H9 (cell line): ENCODE measurements around the gene PPP1R14B. TPM values are rescaled to one million over a fixed set of nuclear protein-coding genes. Genes with fewer than 3 reads are reported as not detected.

Source experiments
- DNase-seq: peaks from one replicate; pipeline ENCODE4 v3.0.0-alpha.2; 2017
- H2AFZ ChIP-seq: one replicate; pipeline ENCODE4 v1.6.1; 2013; ENCODE audit warnings: mild to moderate bottlenecking, low read length, control low read depth, moderate library complexity
- H2AK5ac ChIP-seq: 2 replicates; pipeline ENCODE4 v1.6.1; 2013; ENCODE audit warnings: low read length, control low read depth, mixed read lengths; ENCODE audit not compliant: insufficient read length
- H2BK120ac ChIP-seq: one replicate; pipeline ENCODE4 v1.6.1; 2013; ENCODE audit warnings: low read depth, mild to moderate bottlenecking, low read length, control low read depth, inconsistent platforms; ENCODE audit not compliant: poor library complexity, severe bottlenecking
- H2BK12ac ChIP-seq: 2 replicates; pipeline ENCODE4 v1.6.1; 2013; ENCODE audit warnings: low read length, control low read depth, mixed read lengths, low read depth; ENCODE audit not compliant: insufficient read length
- H2BK15ac ChIP-seq: 2 replicates; pipeline ENCODE4 v1.6.1; 2013; ENCODE audit warnings: low read depth, low read length, control low read depth
- H2BK20ac ChIP-seq: one replicate; pipeline ENCODE4 v1.6.1; 2013; ENCODE audit warnings: low read depth, mild to moderate bottlenecking, low read length, control low read depth, inconsistent platforms; ENCODE audit not compliant: poor library complexity, severe bottlenecking
- H2BK5ac ChIP-seq: 2 replicates; pipeline ENCODE4 v1.6.1; 2013; ENCODE audit warnings: low read length, control low read depth, mixed read lengths; ENCODE audit not compliant: insufficient read length
- H3K14ac ChIP-seq: 2 replicates; pipeline ENCODE4 v1.6.1; 2013; ENCODE audit warnings: low read length, control low read depth; ENCODE audit not compliant: insufficient read depth
- H3K18ac ChIP-seq: 2 replicates; pipeline ENCODE4 v1.6.1; 2013; ENCODE audit warnings: low read depth, mild to moderate bottlenecking, mixed read lengths, low read length, control low read depth; ENCODE audit not compliant: insufficient read length
- H3K23ac ChIP-seq: 2 replicates; pipeline ENCODE4 v1.6.1; 2013; ENCODE audit warnings: low read length, control low read depth, mixed read lengths, low read depth; ENCODE audit not compliant: insufficient read length
- H3K23me2 ChIP-seq: 2 replicates; pipeline ENCODE4 v1.6.1; 2013; ENCODE audit warnings: low read depth, mild to moderate bottlenecking, mixed read lengths, low read length, control low read depth; ENCODE audit not compliant: insufficient read length, poor library complexity, severe bottlenecking
- H3K27ac ChIP-seq: 2 replicates; pipeline ENCODE4 v1.5.1; 2013; ENCODE audit warnings: low read length, control low read depth, mixed read lengths, low read depth; ENCODE audit not compliant: insufficient read length
- H3K27me3 ChIP-seq: 2 replicates; pipeline ENCODE4 v1.6.1; 2013; ENCODE audit warnings: low read length, control low read depth, inconsistent platforms; ENCODE audit not compliant: insufficient read depth
- H3K4ac ChIP-seq: 2 replicates; pipeline ENCODE4 v1.6.1; 2013; ENCODE audit warnings: low read depth, mild to moderate bottlenecking, control low read depth, inconsistent platforms, low read length, moderate library complexity
- H3K4me1 ChIP-seq: 2 replicates; pipeline ENCODE4 v1.6.1; 2013; ENCODE audit warnings: low read length, control low read depth, inconsistent platforms; ENCODE audit not compliant: insufficient read depth
- H3K4me2 ChIP-seq: 2 replicates; pipeline ENCODE4 v1.6.1; 2013; ENCODE audit warnings: low read length, control low read depth, mixed read lengths; ENCODE audit not compliant: insufficient read length, insufficient read depth
- H3K56ac ChIP-seq: 2 replicates; pipeline ENCODE4 v1.6.1; 2013; ENCODE audit warnings: low read depth, mild to moderate bottlenecking, mixed read lengths, low read length, control low read depth; ENCODE audit not compliant: insufficient read length
- H3K79me1 ChIP-seq: 2 replicates; pipeline ENCODE4 v1.6.1; 2013; ENCODE audit warnings: low read depth, mild to moderate bottlenecking, moderate library complexity, low read length, control low read depth, inconsistent platforms; ENCODE audit not compliant: insufficient read depth, poor library complexity, severe bottlenecking
- H3K79me2 ChIP-seq: 2 replicates; pipeline ENCODE4 v1.6.1; 2013; ENCODE audit warnings: low read length, control low read depth, inconsistent platforms; ENCODE audit not compliant: insufficient read depth
- H3K9ac ChIP-seq: 2 replicates; pipeline ENCODE4 v1.6.1; 2013; ENCODE audit warnings: low read length, control low read depth, mixed read lengths; ENCODE audit not compliant: insufficient read length; ENCODE audit errors: extremely low read depth
- H3K9me3 ChIP-seq: one replicate; pipeline ENCODE4 v1.6.1; 2013; ENCODE audit warnings: low read depth, low read length, inconsistent platforms; ENCODE audit not compliant: control insufficient read depth
- H3T11ph ChIP-seq: one replicate; pipeline ENCODE4 v1.6.1; 2013; ENCODE audit warnings: mild to moderate bottlenecking, low read length, control low read depth, inconsistent platforms
- H4K20me1 ChIP-seq: one replicate; pipeline ENCODE4 v1.6.1; 2013; ENCODE audit not compliant: control insufficient read depth, insufficient read length, insufficient read depth
- H4K5ac ChIP-seq: 2 replicates; pipeline ENCODE4 v1.6.1; 2013; ENCODE audit warnings: low read depth, mild to moderate bottlenecking, mixed read lengths, low read length, control low read depth; ENCODE audit not compliant: insufficient read length
- H4K8ac ChIP-seq: replicated peaks from 2 replicates; pipeline ENCODE4 v1.6.1; 2013; ENCODE audit warnings: low read length, control low read depth, mixed read lengths, low read depth; ENCODE audit not compliant: insufficient read length
- H4K91ac ChIP-seq: 2 replicates; pipeline ENCODE4 v1.6.1; 2013; ENCODE audit warnings: low read depth, mild to moderate bottlenecking, moderate library complexity, mixed read lengths, low read length, control low read depth; ENCODE audit not compliant: insufficient read length
- H3K27ac Mint-ChIP-seq, 3 experiments: 2 replicates in 2 of 3; 3 replicates in 1 of 3; pipeline ENCODE4 v1.8.0; 2020 to 2021; ENCODE audit warnings: mixed read lengths in 3 of 3, mild to moderate bottlenecking in 1 of 3, moderate library complexity in 1 of 3
- H3K27me3 Mint-ChIP-seq: 2 replicates; pipeline ENCODE4 v1.8.0; 2021; ENCODE audit warnings: low read depth, mild to moderate bottlenecking, moderate library complexity, mixed read lengths
- H3K36me3 Mint-ChIP-seq, 3 experiments: 2 replicates in 2 of 3; 3 replicates in 1 of 3; pipeline ENCODE4 v1.8.0; 2020 to 2021; ENCODE audit warnings: low read depth in 3 of 3, mixed read lengths in 3 of 3; ENCODE audit not compliant: insufficient read depth in 1 of 3
- H3K4me1 Mint-ChIP-seq, 2 experiments: 2 replicates each; pipeline ENCODE4 v1.8.0; 2020; ENCODE audit warnings: mixed read lengths in 2 of 2
- H3K4me3 Mint-ChIP-seq, 2 experiments: 2 replicates in 1 of 2; 3 replicates in 1 of 2; pipeline ENCODE4 v1.8.0; 2020 to 2021; ENCODE audit warnings: mild to moderate bottlenecking in 2 of 2, mixed read lengths in 2 of 2, moderate library complexity in 1 of 2
- H3K9me3 Mint-ChIP-seq, 2 experiments: 2 replicates in 1 of 2; 3 replicates in 1 of 2; pipeline ENCODE4 v1.8.0; 2020; ENCODE audit warnings: mild to moderate bottlenecking in 2 of 2, mixed read lengths in 2 of 2, moderate library complexity in 1 of 2
- WGBS: extraction: QIAGEN DNeasy Blood & Tissue Kit; methylation state at CpG from one replicate; pipeline ENCODE4 v1.1.7; 2013; ENCODE audit warnings: missing lambda C conversion rate, low lambda C conversion rate, mixed read lengths; ENCODE audit not compliant: insufficient read length; ENCODE audit errors: extremely low coverage; 5-methylcytosine and 5-hydroxymethylcytosine counted together
- total RNA-seq: library from RNA; stranded (reverse); gene quantifications from 2 replicates; pipeline ENCODE4 v1.2.1, GENCODE V29; 2021
- TF ChIP-seq, protein P1 (sequence below): fragments of 200-600 bp; sonication (generic); conservative IDR thresholded peaks from 3 replicates; pipeline ENCODE4 v1.8.0; 2021; ENCODE audit warnings: antibody characterized with exemption, mild to moderate bottlenecking

PPP1R14B gene
- total RNA-seq, 1 experiment from 2014 or later: 358 TPM

- H3K23ac ChIP-seq: no peak overlapping the region
- Mint-ChIP-seq H3K4me3 (peak overlapping the region; percentile 85 to 98), H3K27me3 (no peaks in the 10 kb centered on the region), H3K27ac (peak overlapping the region in 2 of 3 experiments; percentile 88 to 95; a peak in 2 of 7 replicates), H3K9me3 (no peaks in the 10 kb centered on the region; a peak in 1 of 5 replicates), H3K4me1 (peaks cover 34 to 44% of the 10 kb centered on the region in 2 experiments), H3K36me3 (peaks cover 12 to 28% (median 24%) of the 10 kb centered on the region in 3 experiments; a peak in 6 of 7 replicates)
- no peaks in the 10 kb centered on the region for H3K9me3 ChIP-seq
- no peak overlapping the region for H4K91ac ChIP-seq
- no peak for DNase-seq
- no peak overlapping the region for H2BK5ac ChIP-seq
- H4K8ac ChIP-seq: no peak overlapping the region
- no peak overlapping the region for H2BK120ac ChIP-seq
- H2BK12ac ChIP-seq: no peak overlapping the region
- peaks cover 9% of the 10 kb centered on the region; the same call in 1 of the 2 replicates for H3K4me1 ChIP-seq
- H3K79me2 ChIP-seq: no peaks in the 10 kb centered on the region; the same call in 1 of the 2 replicates
- TF ChIP-seq, protein P1, sequence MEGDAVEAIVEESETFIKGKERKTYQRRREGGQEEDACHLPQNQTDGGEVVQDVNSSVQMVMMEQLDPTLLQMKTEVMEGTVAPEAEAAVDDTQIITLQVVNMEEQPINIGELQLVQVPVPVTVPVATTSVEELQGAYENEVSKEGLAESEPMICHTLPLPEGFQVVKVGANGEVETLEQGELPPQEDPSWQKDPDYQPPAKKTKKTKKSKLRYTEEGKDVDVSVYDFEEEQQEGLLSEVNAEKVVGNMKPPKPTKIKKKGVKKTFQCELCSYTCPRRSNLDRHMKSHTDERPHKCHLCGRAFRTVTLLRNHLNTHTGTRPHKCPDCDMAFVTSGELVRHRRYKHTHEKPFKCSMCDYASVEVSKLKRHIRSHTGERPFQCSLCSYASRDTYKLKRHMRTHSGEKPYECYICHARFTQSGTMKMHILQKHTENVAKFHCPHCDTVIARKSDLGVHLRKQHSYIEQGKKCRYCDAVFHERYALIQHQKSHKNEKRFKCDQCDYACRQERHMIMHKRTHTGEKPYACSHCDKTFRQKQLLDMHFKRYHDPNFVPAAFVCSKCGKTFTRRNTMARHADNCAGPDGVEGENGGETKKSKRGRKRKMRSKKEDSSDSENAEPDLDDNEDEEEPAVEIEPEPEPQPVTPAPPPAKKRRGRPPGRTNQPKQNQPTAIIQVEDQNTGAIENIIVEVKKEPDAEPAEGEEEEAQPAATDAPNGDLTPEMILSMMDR: no peak
- H3K27me3 ChIP-seq: no peaks in the 10 kb centered on the region
- no peak overlapping the region for H2AFZ ChIP-seq
- no peak overlapping the region for H3K56ac ChIP-seq
- H2AK5ac ChIP-seq: no peak overlapping the region
- H2BK20ac ChIP-seq: no peak overlapping the region
- H3K27ac ChIP-seq: no peak overlapping the region
- no peak overlapping the region for H3K18ac ChIP-seq
- no peak overlapping the region for H3T11ph ChIP-seq
- WGBS: no CpG with 5 or more reads among the region's 18 CpGs
- H3K79me1 ChIP-seq: peaks cover 3% of the 10 kb centered on the region
- peak overlapping the region; percentile 76 for H3K4me2 ChIP-seq
- H3K9ac ChIP-seq: peak overlapping the region; percentile 33
- H2BK15ac ChIP-seq: no peak overlapping the region
- peak overlapping the region; percentile 24; the same call in 1 of the 2 replicates for H3K14ac ChIP-seq
- no peaks in the 10 kb centered on the region for H4K20me1 ChIP-seq
- H4K5ac ChIP-seq: no peak overlapping the region
- H3K23me2 ChIP-seq: peaks cover 21% of the 10 kb centered on the region
- H3K4ac ChIP-seq: no peak overlapping the region
Measured at GRCh38 chr11:64251753-64252002, 4.9 kb upstream of the PPP1R14B start.
